Fibroblast of pulmonary artery (primary cell): ENCODE measurements around the gene SPSB1.

Source experiments
- DNase-seq: peaks from one replicate; pipeline ENCODE4 v3.0.0-alpha.2; 2010; ENCODE audit warnings: low read depth
- H3K4me3 ChIP-seq: replicated peaks from 2 replicates; pipeline ENCODE4 v1.5.1; 2011; ENCODE audit warnings: low read depth, mild to moderate bottlenecking, control low read depth, low read length, moderate library complexity
- CTCF ChIP-seq: IDR thresholded peaks from 2 replicates; pipeline ENCODE4 v1.5.1; 2011; ENCODE audit warnings: mild to moderate bottlenecking, control low read depth, low read length, inconsistent platforms; ENCODE audit errors: missing control alignments

SPSB1 gene

GRCh38 chr1:9338397-9339246 is 45.9 kb downstream of the SPSB1 start:
- DNase-seq, result no peak
- no peak overlapping the region for H3K4me3 ChIP-seq
- no peak for TF ChIP-seq CTCF

GRCh38 chr1:9340172-9340854 is 47.6 kb downstream of the SPSB1 start:
- no peak for TF ChIP-seq CTCF
- H3K4me3 ChIP-seq, result no peak overlapping the region
- DNase-seq, result no peak

GRCh38 chr1:9340864-9341263 is 48.2 kb downstream of the SPSB1 start:
- no peak for TF ChIP-seq CTCF
- H3K4me3 ChIP-seq, result no peak overlapping the region
- no peak for DNase-seq

GRCh38 chr1:9341301-9341845 is 48.7 kb downstream of the SPSB1 start:
- no peak for DNase-seq
- TF ChIP-seq CTCF, result no peak
- no peak overlapping the region for H3K4me3 ChIP-seq

GRCh38 chr1:9343269-9343668 is 50.6 kb downstream of the SPSB1 start:
- no peak overlapping the region for H3K4me3 ChIP-seq
- no peak for DNase-seq
- no peak for TF ChIP-seq CTCF

GRCh38 chr1:9344426-9345200 is 51.9 kb downstream of the SPSB1 start:
- no peak for DNase-seq
- no peak for TF ChIP-seq CTCF
- no peak overlapping the region for H3K4me3 ChIP-seq
